IPS DF 19.7 (cell line): ENCODE measurements around the gene RTKN.

Experiments used
- DNase-seq: peaks from one replicate; pipeline ENCODE4 v3.0.0-alpha.2; 2013; ENCODE audit warnings: low read depth, low spot score

Gene RTKN

GRCh38 chr2:74379851-74380789, 61.6 kb downstream of the RTKN start, which contains the start of gene DCTN1:
Gene DCTN1, minus strand, starts transcription at chr2:74380311. Its CDS starts 274 bp downstream, at chr2:74380037.
- DNase-seq = no peak

- no peak for DNase-seq
Observed at GRCh38 chr2:74378007-74378406, 63.7 kb downstream of the RTKN start.

GRCh38 chr2:74375838-74376237, 65.9 kb downstream of the RTKN start:
- DNase-seq = no peak
